ENCODE measurements around the gene IRAK2. TPM values are rescaled to one million over a fixed set of nuclear protein-coding genes. Genes with fewer than 3 reads are reported as not detected.

IRAK2 gene
- total RNA-seq, 2 donors from 2014 or later: 1.1 to 2.8 TPM

DNA sequence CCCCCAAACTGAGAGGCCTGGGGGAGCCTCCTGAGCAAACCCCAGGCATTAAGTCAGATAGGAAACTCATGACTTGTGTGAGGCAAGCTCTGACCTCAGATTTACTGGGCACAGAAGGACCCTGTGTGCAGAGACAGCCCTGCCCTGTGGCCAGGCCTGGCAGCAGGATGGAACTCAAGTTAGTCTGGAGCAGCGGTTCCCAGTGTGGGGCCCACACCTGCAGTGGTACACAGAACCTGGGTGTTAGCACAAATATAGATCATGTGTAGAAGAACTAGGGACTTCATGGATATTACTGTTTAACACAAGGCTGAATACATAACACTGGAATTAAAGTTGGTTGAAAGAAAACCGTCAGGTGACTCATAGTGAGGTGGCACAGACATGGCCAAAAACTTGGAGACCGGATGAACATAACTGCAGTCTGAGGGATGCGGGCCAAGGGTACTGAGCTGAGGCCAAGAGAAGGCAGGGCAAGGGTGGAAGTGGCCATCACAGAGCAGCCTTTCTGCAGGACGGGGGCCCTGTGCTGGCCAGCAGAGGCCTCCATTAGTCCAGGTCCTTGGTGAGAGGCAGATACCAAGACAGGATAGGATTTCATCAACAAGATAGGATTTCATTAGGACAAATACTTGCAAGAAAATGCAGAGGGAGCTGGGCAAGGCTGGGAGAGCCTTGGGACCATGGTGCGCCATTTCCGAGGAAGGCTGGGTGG, 40.9 kb downstream of the IRAK2 start:
- Histone ChIP-seq H3K4me1 (no peaks in the 10 kb centered on the region), H3K27ac (peak overlapping the region in 1 of 2 donors; percentile 41), H3K27me3 (no peaks in the 10 kb centered on the region), H3K36me3 (no peaks in the 10 kb centered on the region), H3K4me3 (no peak overlapping the region), H3K9me3 (no peaks in the 10 kb centered on the region)
- DNase-seq (ENCODE audit: low spot score): no peak
- TF ChIP-seq CTCF (IDR thresholded peaks at IDR 0.05): no peak

DNA sequence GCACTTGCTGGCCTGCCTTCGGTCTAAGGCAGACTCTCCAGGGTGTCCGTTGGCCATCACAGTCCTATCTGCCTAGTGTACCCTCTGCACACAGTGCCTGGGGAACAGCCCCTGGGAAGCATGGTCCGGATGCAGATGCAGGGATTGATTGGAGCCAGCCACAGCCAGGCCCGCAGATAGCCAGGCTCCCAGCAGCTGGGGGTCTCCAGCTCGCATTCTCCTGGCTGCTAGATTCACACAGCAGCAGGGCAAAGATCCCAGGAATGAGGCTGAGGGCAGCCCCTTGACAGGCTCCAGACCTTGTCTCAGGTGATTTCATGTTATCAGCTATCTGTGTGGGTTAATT, 41.4 kb downstream of the IRAK2 start:
- no peak overlapping the region for H3K4me3 ChIP-seq
- no peaks in the 10 kb centered on the region for H3K9me3 ChIP-seq
- no peaks in the 10 kb centered on the region for H3K4me1 ChIP-seq
- no peaks in the 10 kb centered on the region for H3K36me3 ChIP-seq
- TF ChIP-seq CTCF (IDR thresholded peaks at IDR 0.05): no peak
- DNase-seq (ENCODE audit: low spot score): no peak
- no peaks in the 10 kb centered on the region for H3K27me3 ChIP-seq
- no peak overlapping the region for H3K27ac ChIP-seq

- no peak for DNase-seq (ENCODE audit: low spot score)
- Histone ChIP-seq H3K4me3 (no peak overlapping the region), H3K9me3 (peaks cover 3 to 5% of the 10 kb centered on the region in 2 donors), H3K27me3 (no peaks in the 10 kb centered on the region), H3K27ac (no peak overlapping the region), H3K36me3 (peaks cover 9% of the 10 kb centered on the region), H3K4me1 (no peaks in the 10 kb centered on the region)
- TF ChIP-seq CTCF (IDR thresholded peaks at IDR 0.05): no peak
Measured at GRCh38 chr3:10213156-10213792, 48.6 kb downstream of the IRAK2 start.

DNA sequence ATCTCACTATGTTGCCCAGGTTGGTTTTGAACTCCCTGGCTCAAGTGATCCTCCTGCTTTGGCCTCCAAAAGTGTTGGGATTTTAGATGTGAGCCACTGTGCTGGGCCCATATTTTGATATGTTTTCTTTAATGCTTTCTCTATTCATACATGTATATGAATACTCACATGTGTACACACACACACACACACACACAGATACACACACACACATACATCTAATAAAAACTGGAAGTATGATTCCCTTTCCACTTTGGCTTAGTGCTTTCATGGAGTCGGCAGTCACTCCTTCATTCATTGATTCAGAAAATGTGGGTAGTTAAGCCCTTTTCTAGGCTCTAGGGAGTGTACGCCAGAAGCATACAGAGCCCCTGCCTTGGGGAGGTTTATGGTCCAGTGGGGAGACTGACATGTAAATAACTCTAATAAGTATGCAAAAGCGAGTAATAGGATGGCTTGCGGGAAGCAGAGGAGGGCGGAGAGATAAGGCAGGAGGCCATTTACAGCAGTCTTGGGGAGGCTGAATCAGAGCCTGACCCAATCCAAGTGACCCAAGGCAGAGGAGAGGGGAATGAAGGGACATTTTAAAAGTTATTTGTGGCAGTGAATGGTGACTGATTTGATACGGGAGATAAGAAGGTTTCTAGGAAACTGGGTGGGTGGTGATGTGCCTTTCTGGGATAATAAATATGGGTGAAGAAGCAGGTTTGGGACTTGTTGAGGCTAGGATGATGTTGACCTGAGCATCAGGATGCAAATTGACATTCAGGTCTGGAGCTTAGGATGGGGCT, 51.1 kb downstream of the IRAK2 start:
- no peak for DNase-seq (ENCODE audit: low spot score)
- Histone ChIP-seq H3K9me3 (peaks cover 3 to 5% of the 10 kb centered on the region in 2 donors), H3K36me3 (peaks cover 9% of the 10 kb centered on the region), H3K27me3 (no peaks in the 10 kb centered on the region), H3K27ac (no peak overlapping the region), H3K4me1 (no peaks in the 10 kb centered on the region), H3K4me3 (no peak overlapping the region)
- TF ChIP-seq CTCF (IDR thresholded peaks at IDR 0.05): no peak

- no peak for DNase-seq (ENCODE audit: low spot score)
Measured at GRCh38 chr3:10217359-10217758, 52.6 kb downstream of the IRAK2 start.

More at GRCh38 chr3:10217359-10217758, 52.6 kb downstream of the IRAK2 start:
- Histone ChIP-seq H3K9me3 (peaks cover 3 to 5% of the 10 kb centered on the region in 2 donors), H3K4me1 (no peaks in the 10 kb centered on the region), H3K36me3 (peaks cover 9% of the 10 kb centered on the region), H3K4me3 (no peak overlapping the region), H3K27me3 (no peaks in the 10 kb centered on the region), H3K27ac (no peak overlapping the region)
- TF ChIP-seq CTCF (IDR thresholded peaks at IDR 0.05): no peak
